GM12892 (cell line): ENCODE results near the gene KAT2B.

Source experiments
- POLR2A ChIP-seq: IDR thresholded peaks from 2 replicates; pipeline ENCODE4 v1.6.1; 2011; ENCODE audit warnings: low read depth, low read length, control low read depth
- POLR2AphosphoS5 ChIP-seq: IDR thresholded peaks from 2 replicates; pipeline ENCODE4 v1.6.1; 2011; ENCODE audit warnings: low read depth, low read length, control low read depth

- TF ChIP-seq POLR2A (no peak), POLR2AphosphoS5 (no peak)
Observed at GRCh38 chr3:20079621-20080020, 39.4 kb downstream of the KAT2B start.
